Measurements from ENCODE around the gene PRR16. TPM values are rescaled to one million over a fixed set of nuclear protein-coding genes. Genes with fewer than 3 reads are reported as not detected.

The PRR16 gene
- total and polyA plus RNA-seq, 2 of the 13 experiments (the other 11 are each of a cell fraction or from before 2014, with no cell fraction given): not detected

- in situ Hi-C loops (cut with HindIII; ENCODE audit: extremely low pct_ligation_motif_present, low pct_unique_long_range_greater_than_20kb) (no loop called here), intact Hi-C loops (cut with micrococcal nuclease; ENCODE audit: unreplicated experiment) (no loop called here)
- Histone ChIP-seq H3K4me1 (ENCODE audit: insufficient read depth, low read length) (no peaks in the 10 kb centered on the region), H2AFZ (ENCODE audit: low read length) (no peak overlapping the region), H3K9ac (ENCODE audit: insufficient read depth, low read depth, low read length) (no peak overlapping the region), H3K4me3 (replicated peaks in 1 of 3; ENCODE audit: insufficient read depth in 1 of 3, low read depth in 2 of 3, low read length in 3 of 3) (no peak overlapping the region), H3K9me3 (ENCODE audit: low read length) (no peaks in the 10 kb centered on the region), H3K27ac (ENCODE audit: extremely low read length, insufficient read depth, low read length) (no peak overlapping the region), H4K20me1 (ENCODE audit: insufficient read depth, low read length) (no peaks in the 10 kb centered on the region), H3K36me3 (replicated peaks in 1 of 2; ENCODE audit: control insufficient read depth in 1 of 2, insufficient read depth in 2 of 2, low read length in 2 of 2) (no peaks in the 10 kb centered on the region), H3K4me2 (ENCODE audit: low read depth, low read length) (no peak overlapping the region), H3K79me2 (ENCODE audit: insufficient read depth, low read length) (no peaks in the 10 kb centered on the region), H3K27me3 (ENCODE audit: control insufficient read depth in 1 of 2, insufficient read depth in 2 of 2, low read length in 2 of 2) (no peaks in the 10 kb centered on the region)
- POLR2A ChIA-PET: no interaction called here
- no peak for FAIRE-seq
- CTCF ChIA-PET (ENCODE audit: low intra/inter-chr PET ratio, low total read pairs): no interaction called here
- 0% methylated on average over 2 of the region's 2 CpGs for WGBS (ENCODE audit: low lambda C conversion rate)
- no TSS peak for BruUV-seq (replicated peaks)
- no peak for TF ChIP-seq IRF9 (CRISPR knock-in tag; IDR thresholded peaks at IDR 0.05; ENCODE audit: borderline replicate concordance)
- TF ChIP-seq ZNF564 (CRISPR knock-in tag; IDR thresholded peaks at IDR 0.05): no peak
- no peak for TF ChIP-seq MYC (CRISPR knock-in tag; IDR thresholded peaks at IDR 0.05; ENCODE audit: borderline replicate concordance)
- no peak for TF ChIP-seq AGO2 (optimal IDR thresholded peaks at IDR 0.05; ENCODE audit: low read depth, low read length)
- no peak for DNase-seq (ENCODE audit: low spot score)
- ATAC-seq: no peak
These were observed 82.8 kb downstream of the PRR16 start for GRCh38 chr5:120546922-120547321.

- H3K4me2 ChIP-seq (ENCODE audit: low read depth, low read length): no peak overlapping the region
- no peaks in the 10 kb centered on the region for H3K79me2 ChIP-seq (ENCODE audit: insufficient read depth, low read length)
- FAIRE-seq (no peak), ATAC-seq (no peak), DNase-seq (ENCODE audit: low spot score) (no peak)
- no peaks in the 10 kb centered on the region for H3K9me3 ChIP-seq (ENCODE audit: low read length)
- ChIA-PET POLR2A (no interaction called here), CTCF (ENCODE audit: low intra/inter-chr PET ratio, low total read pairs) (no interaction called here)
- WGBS (ENCODE audit: low lambda C conversion rate): 0% methylated on average over 2 of the region's 2 CpGs
- no TSS peak for BruUV-seq (replicated peaks)
- no peak overlapping the region for H3K4me3 ChIP-seq (replicated peaks in 1 of 3; ENCODE audit: insufficient read depth in 1 of 3, low read depth in 2 of 3, low read length in 3 of 3)
- no peaks in the 10 kb centered on the region for H3K27me3 ChIP-seq (ENCODE audit: control insufficient read depth in 1 of 2, insufficient read depth in 2 of 2, low read length in 2 of 2)
- no peaks in the 10 kb centered on the region for H4K20me1 ChIP-seq (ENCODE audit: insufficient read depth, low read length)
- no peak overlapping the region for H2AFZ ChIP-seq (ENCODE audit: low read length)
- H3K9ac ChIP-seq (ENCODE audit: insufficient read depth, low read depth, low read length): no peak overlapping the region
- intact Hi-C loops (cut with micrococcal nuclease; ENCODE audit: unreplicated experiment) (no loop called here), in situ Hi-C loops (cut with HindIII; ENCODE audit: extremely low pct_ligation_motif_present, low pct_unique_long_range_greater_than_20kb) (no loop called here)
- no peak for TF ChIP-seq ZNF101 (CRISPR knock-in tag; IDR thresholded peaks at IDR 0.05; ENCODE audit: borderline replicate concordance, low read depth)
- TF ChIP-seq ZNF784 (CRISPR knock-in tag; IDR thresholded peaks at IDR 0.05; ENCODE audit: borderline replicate concordance): no peak
- TF ChIP-seq GLI4 (CRISPR knock-in tag; IDR thresholded peaks at IDR 0.05; ENCODE audit: borderline replicate concordance): no peak
- no peak for TF ChIP-seq MLLT10 (CRISPR knock-in tag; IDR thresholded peaks at IDR 0.05)
- no peak for TF ChIP-seq EP300 (IDR thresholded peaks at IDR 0.05; ENCODE audit: low read depth in 2 of 2, low read length in 2 of 2)
- TF ChIP-seq EP300 (CRISPR knock-in tag; IDR thresholded peaks at IDR 0.05; ENCODE audit: borderline replicate concordance): no peak
- TF ChIP-seq STAG1 (CRISPR knock-in tag; IDR thresholded peaks at IDR 0.05): no peak
- TF ChIP-seq ZNF589 (CRISPR knock-in tag; conservative IDR thresholded peaks at IDR 0.05): no peak
- TF ChIP-seq ZNF432 (CRISPR knock-in tag; IDR thresholded peaks at IDR 0.05; ENCODE audit: borderline replicate concordance): no peak
- no peak for TF ChIP-seq RBFOX2 (IDR thresholded peaks at IDR 0.05; ENCODE audit: low read depth, low read length)
- no peak for TF ChIP-seq SCMH1 (CRISPR knock-in tag; IDR thresholded peaks at IDR 0.05; ENCODE audit: borderline replicate concordance)
- no peak for TF ChIP-seq SOX6 (IDR thresholded peaks at IDR 0.05)
- no peak for TF ChIP-seq SOX6 (CRISPR knock-in tag; IDR thresholded peaks at IDR 0.05)
- no peak for TF ChIP-seq PAWR (CRISPR knock-in tag; IDR thresholded peaks at IDR 0.05; ENCODE audit: borderline replicate concordance)
- no peaks in the 10 kb centered on the region for H3K4me1 ChIP-seq (ENCODE audit: insufficient read depth, low read length)
- H3K27ac ChIP-seq (ENCODE audit: extremely low read length, insufficient read depth, low read length): no peak overlapping the region
- H3K36me3 ChIP-seq (replicated peaks in 1 of 2; ENCODE audit: control insufficient read depth in 1 of 2, insufficient read depth in 2 of 2, low read length in 2 of 2): no peaks in the 10 kb centered on the region
These were observed 86.3 kb downstream of the PRR16 start for GRCh38 chr5:120550358-120550757.
